Stomach (tissue), 9 donors: ENCODE results near the gene MEGF10. TPM values are rescaled to one million over a fixed set of nuclear protein-coding genes. Genes with fewer than 3 reads are reported as not detected.

ENCODE experiments used
- DNase-seq, 2 donors: peaks; one replicate each; pipeline versions ENCODE4 v3.0.0 to v3.0.0-alpha.2; 2013 to 2019
- H3K27ac ChIP-seq, 5 donors: fragments of 200-600 bp in 4 of 5; sonication (generic) in 4 of 5; one replicate each; pipeline ENCODE4 v1.5.1; 2013 to 2019; ENCODE audit warnings: mild to moderate bottlenecking in 1 of 5, moderate library complexity in 1 of 5
- H3K27me3 ChIP-seq, 3 donors: fragments of 200-600 bp; sonication (generic); one replicate each; pipeline ENCODE4 v1.5.1; 2017 to 2019; ENCODE audit warnings: mixed run types in 1 of 3
- H3K36me3 ChIP-seq, 4 donors: fragments of 200-600 bp; sonication (generic); 1 replicate in 3 of 4; 2 replicates in 1 of 4; pipeline ENCODE4 v1.5.1; 2016 to 2019
- H3K4me1 ChIP-seq, 4 donors: fragments of 200-600 bp; sonication (generic); one replicate each; pipeline ENCODE4 v1.5.1; 2016 to 2019
- H3K4me3 ChIP-seq, 4 donors: fragments of 200-600 bp; sonication (generic) in 3 of 4; one replicate each; pipeline ENCODE4 v1.5.1; 2016 to 2019; ENCODE audit warnings: mild to moderate bottlenecking in 1 of 4
- H3K9me3 ChIP-seq, 4 donors: fragments of 200-600 bp; sonication (generic); one replicate each; pipeline ENCODE4 v1.5.1; 2016 to 2019
- CTCF ChIP-seq, 7 experiments: fragments of 450-650 bp in 4 of 7; fragments of 200-600 bp in 3 of 7; sonication (generic) in 3 of 7; IDR thresholded peaks; one replicate each; pipeline ENCODE4 v1.5.1; 2016 to 2019; ENCODE audit warnings: antibody characterized with exemption in 7 of 7, control low read depth in 2 of 7, mild to moderate bottlenecking in 1 of 7
- EP300 ChIP-seq: sonication (generic); formaldehyde crosslinking; IDR thresholded peaks from one replicate; pipeline ENCODE4 v1.6.1; 2017; ENCODE audit warnings: antibody characterized with exemption
- POLR2A ChIP-seq, 4 donors: fragments of 450-650 bp; IDR thresholded peaks; one replicate each; pipeline ENCODE4 v1.6.1; 2016; ENCODE audit warnings: antibody characterized with exemption in 4 of 4, control low read depth in 2 of 4, mild to moderate bottlenecking in 1 of 4, moderate library complexity in 1 of 4
- POLR2AphosphoS5 ChIP-seq, 3 donors: sonication (generic); formaldehyde crosslinking; IDR thresholded peaks; one replicate each; pipeline ENCODE4 v1.6.1; 2016; ENCODE audit warnings: antibody characterized with exemption in 3 of 3
- WGBS, 5 donors: extraction: QIAGEN DNeasy Blood & Tissue Kit in 3 of 5; methylation state at CpG; one replicate each; pipeline versions ENCODE4 v1.1.5 to v1.1.7; 2013 to 2018; 5-methylcytosine and 5-hydroxymethylcytosine counted together
- intact Hi-C: fragments of 100-400 bp; cut with DNase I; formaldehyde crosslinking; loops from one replicate; pipeline ENCODE4 v1.15.1; 2023; ENCODE audit warnings: low total_unique reads
- polyA plus RNA-seq, 3 donors: library from polyadenylated mRNA; stranded (reverse); fragments of 200-250 nt; gene quantifications; one replicate each; pipeline ENCODE4 v1.2.3, GENCODE V29; 2013
- total RNA-seq, 5 donors: library from RNA; depleted of rRNA; stranded (reverse); fragments of >200 nt; gene quantifications; one replicate each; pipeline versions ENCODE4 v1.1.0 to v1.2.3, GENCODE V29; 2014 to 2016
- donor health status: healthy with polysubstance abuse.
- donor health status: Bipolar disorder and iron deficiency.
- donor health status: healthy.

The MEGF10 gene
- total and polyA plus RNA-seq, 8 donors, result under 0.01 to 2.0 (median 0.05) TPM; not detected in 5

DNA sequence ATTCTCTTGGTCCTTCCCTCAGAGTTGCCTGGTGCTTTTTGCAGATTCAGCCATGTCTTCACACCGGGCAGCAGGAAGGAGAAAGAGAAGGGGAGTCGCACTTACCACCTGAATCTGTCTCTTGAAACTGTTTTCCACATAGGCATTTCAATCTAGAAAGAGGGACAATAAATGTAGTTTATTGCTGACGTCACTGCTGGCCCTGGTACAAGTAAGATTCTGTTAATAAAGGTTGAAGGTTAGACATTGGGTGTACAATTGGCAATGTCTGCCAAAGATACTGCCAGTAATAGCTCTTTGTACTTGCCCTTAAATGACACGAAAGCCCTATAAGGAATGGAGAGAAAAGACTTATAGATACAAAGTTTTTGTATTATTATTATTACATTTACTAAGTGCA, 72.8 kb downstream of the MEGF10 start:
- WGBS, 5 donors, result 65 to 78% (median 70%) methylated on average over 4 of the region's 4 CpGs
- no peak overlapping the region for H3K27ac ChIP-seq
- H3K27me3 ChIP-seq, result no peaks in the 10 kb centered on the region
- TF ChIP-seq POLR2AphosphoS5 (IDR thresholded peaks at IDR 0.05), result no peak
- TF ChIP-seq EP300, result no peak
- TF ChIP-seq CTCF (IDR thresholded peaks at IDR 0.05), result no peak
- TF ChIP-seq POLR2A (IDR thresholded peaks at IDR 0.05), result no peak
- intact Hi-C loops, result no loop called here
- no peaks in the 10 kb centered on the region for H3K36me3 ChIP-seq
- H3K4me3 ChIP-seq, result no peak overlapping the region
- no peak for DNase-seq
- no peaks in the 10 kb centered on the region for H3K9me3 ChIP-seq
- no peaks in the 10 kb centered on the region for H3K4me1 ChIP-seq

DNA sequence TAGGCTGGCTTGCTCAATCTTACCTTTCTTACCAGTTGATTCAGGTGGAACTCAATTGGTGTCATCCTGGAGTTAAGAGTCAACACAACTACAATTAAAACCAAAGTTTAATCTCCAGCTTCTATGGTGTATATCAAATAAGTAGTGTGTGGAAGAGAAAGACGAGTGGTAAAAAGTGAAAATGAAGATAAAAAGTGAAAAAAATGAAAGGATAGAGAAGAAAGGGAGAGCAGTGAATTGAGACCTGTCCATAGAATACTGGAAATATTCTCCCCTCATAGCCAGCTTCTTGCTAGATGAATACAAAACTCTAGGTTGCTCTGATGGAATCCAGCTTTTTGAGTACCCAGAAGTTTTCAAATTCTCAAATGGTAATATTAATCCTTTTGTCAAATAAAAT, 76.4 kb downstream of the MEGF10 start:
- H3K27ac ChIP-seq, result no peak overlapping the region
- no peaks in the 10 kb centered on the region for H3K9me3 ChIP-seq
- no peaks in the 10 kb centered on the region for H3K4me1 ChIP-seq
- no peak overlapping the region for H3K4me3 ChIP-seq
- no peak for DNase-seq
- no peaks in the 10 kb centered on the region for H3K27me3 ChIP-seq
- H3K36me3 ChIP-seq, result no peaks in the 10 kb centered on the region
- TF ChIP-seq CTCF (IDR thresholded peaks at IDR 0.05) (no peak), POLR2A (IDR thresholded peaks at IDR 0.05) (no peak), EP300 (no peak)
- intact Hi-C loops, result no loop called here
- WGBS, 5 donors, result 78 to 92% (median 87%) methylated on average over 1 of the region's 1 CpG

DNA sequence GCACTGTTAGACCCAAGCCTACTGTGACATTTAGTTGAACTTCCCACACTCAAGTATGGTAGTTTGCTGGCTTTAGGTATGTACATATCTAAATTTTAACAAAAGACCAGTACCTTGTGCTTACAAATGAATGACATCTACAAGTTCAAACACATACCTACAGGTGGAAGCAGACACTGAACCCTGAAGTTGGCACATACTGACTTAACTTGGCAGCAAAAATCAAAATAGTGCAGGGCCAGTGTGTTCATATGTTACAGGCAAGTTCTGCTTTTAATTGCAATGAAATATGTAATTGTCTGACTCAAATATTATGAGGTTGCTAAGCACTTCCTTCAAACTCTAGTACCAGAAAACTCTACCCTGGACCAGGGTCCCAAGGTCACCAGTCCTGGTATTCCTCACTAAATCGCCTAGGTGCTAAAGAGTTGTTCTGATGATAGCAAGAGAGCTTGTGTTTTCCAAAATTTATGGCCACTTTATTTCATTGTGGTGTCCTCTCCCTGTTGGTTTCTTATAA, 77.4 kb downstream of the MEGF10 start:
- Histone ChIP-seq H3K9me3 (no peaks in the 10 kb centered on the region), H3K36me3 (no peaks in the 10 kb centered on the region), H3K4me3 (no peak overlapping the region), H3K27me3 (no peaks in the 10 kb centered on the region), H3K4me1 (no peaks in the 10 kb centered on the region), H3K27ac (no peak overlapping the region)
- 52 to 84% (median 79%) methylated on average over 1 of the region's 1 CpG for WGBS, 5 donors
- intact Hi-C loops, result no loop called here
- peak in 1 of 2 donors; percentile 9 for DNase-seq
- TF ChIP-seq CTCF (IDR thresholded peaks at IDR 0.05) (no peak), POLR2AphosphoS5 (IDR thresholded peaks at IDR 0.05) (no peak), POLR2A (IDR thresholded peaks at IDR 0.05) (no peak), EP300 (no peak)

DNA sequence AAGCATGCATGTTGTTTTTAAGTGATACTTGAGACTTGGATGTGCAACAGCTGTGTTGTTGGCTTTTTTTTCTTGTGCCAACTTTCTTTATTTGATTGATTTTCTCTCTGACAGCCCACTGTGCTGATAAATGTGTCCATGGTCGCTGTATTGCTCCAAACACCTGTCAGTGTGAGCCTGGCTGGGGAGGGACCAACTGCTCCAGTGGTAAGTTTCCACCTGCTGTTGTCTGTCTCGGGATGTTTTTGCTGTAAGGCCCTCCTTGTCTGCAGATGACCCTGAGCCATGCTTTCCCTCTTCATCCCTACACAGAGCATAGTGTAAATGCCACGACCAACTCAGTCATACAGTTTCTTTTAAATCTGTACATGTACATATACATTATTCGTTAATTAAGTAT, 79.2 kb downstream of the MEGF10 start:
- Histone ChIP-seq H3K27me3 (no peaks in the 10 kb centered on the region), H3K27ac (no peak overlapping the region), H3K4me1 (no peaks in the 10 kb centered on the region), H3K36me3 (no peaks in the 10 kb centered on the region), H3K9me3 (peaks cover 0 to 5% (median 2%) of the 10 kb centered on the region in 4 donors), H3K4me3 (no peak overlapping the region)
- WGBS, 5 donors, result 62 to 74% (median 64%) methylated on average over 4 of the region's 4 CpGs
- intact Hi-C loops, result no loop called here
- peak in 1 of 2 donors; percentile 12 for DNase-seq
- TF ChIP-seq CTCF (IDR thresholded peaks at IDR 0.05) (no peak), POLR2A (IDR thresholded peaks at IDR 0.05) (no peak), POLR2AphosphoS5 (IDR thresholded peaks at IDR 0.05) (no peak), EP300 (no peak)
